ENCODE results near the gene PRRC1. TPM values are rescaled to one million over a fixed set of nuclear protein-coding genes. Genes with fewer than 3 reads are reported as not detected.

The PRRC1 gene
- total and polyA plus RNA-seq, 4 donors = 22.9 to 88.1 (median 40.9) TPM

GRCh38 chr5:127521138-127521770 is 3.8 kb downstream of the PRRC1 start:
- Histone ChIP-seq H3K4me1 (ENCODE audit: control insufficient read depth in 5 of 5, insufficient read depth in 5 of 5, low read length in 5 of 5) (peaks cover 0 to 12% (median 7%) of the 10 kb centered on the region in 5 donors), H3K36me3 (ENCODE audit: control insufficient read depth in 4 of 4, insufficient read depth in 4 of 4, low read length in 4 of 4) (peaks cover 7 to 29% (median 19%) of the 10 kb centered on the region in 4 donors), H3K4me3 (no peak overlapping the region), H3K9ac (ENCODE audit: insufficient read depth in 1 of 2, low read length in 2 of 2) (no peak overlapping the region), H3K27me3 (ENCODE audit: control insufficient read depth in 3 of 3, insufficient read depth in 3 of 3, low read length in 2 of 3) (no peaks in the 10 kb centered on the region), H3K9me3 (ENCODE audit: control insufficient read depth in 4 of 4, insufficient read depth in 3 of 4, low read length in 3 of 4) (peaks cover 0 to 4% (median 0%) of the 10 kb centered on the region in 4 donors), H3K27ac (ENCODE audit: low read depth in 1 of 2, low read length in 1 of 2) (no peak overlapping the region)
- DNase-seq (no peak), ATAC-seq (ENCODE audit: insufficient read depth, low FRiP score) (no peak)
- 96 to 98% methylated on average over 6 of the region's 6 CpGs for WGBS, 2 donors
- no peak for TF ChIP-seq CTCF (IDR thresholded peaks at IDR 0.05; ENCODE audit: control extremely low read depth, extremely low read depth)

GRCh38 chr5:127525181-127525580 is 7.7 kb downstream of the PRRC1 start:
- H3K4me3 ChIP-seq = no peak overlapping the region
- TF ChIP-seq CTCF (IDR thresholded peaks at IDR 0.05; ENCODE audit: control extremely low read depth, extremely low read depth) = no peak
- WGBS, 2 donors = 100% methylated on average over 1 of the region's 1 CpG
- no peak overlapping the region for H3K9ac ChIP-seq (ENCODE audit: insufficient read depth in 1 of 2, low read length in 2 of 2)
- DNase-seq = no peak
- peaks cover 0 to under 1% (median 0%) of the 10 kb centered on the region in 5 donors for H3K4me1 ChIP-seq (ENCODE audit: control insufficient read depth in 5 of 5, insufficient read depth in 5 of 5, low read length in 5 of 5)
- H3K27me3 ChIP-seq (ENCODE audit: control insufficient read depth in 3 of 3, insufficient read depth in 3 of 3, low read length in 2 of 3) = no peaks in the 10 kb centered on the region
- no peak for ATAC-seq (ENCODE audit: insufficient read depth, low FRiP score)
- no peak overlapping the region for H3K27ac ChIP-seq (ENCODE audit: low read depth in 1 of 2, low read length in 1 of 2)
- H3K9me3 ChIP-seq (ENCODE audit: control insufficient read depth in 4 of 4, insufficient read depth in 3 of 4, low read length in 3 of 4) = peaks cover 0 to 4% (median 0%) of the 10 kb centered on the region in 4 donors
- peaks cover 11 to 40% (median 23%) of the 10 kb centered on the region in 4 donors for H3K36me3 ChIP-seq (ENCODE audit: control insufficient read depth in 4 of 4, insufficient read depth in 4 of 4, low read length in 4 of 4)

- Histone ChIP-seq H3K4me3 (no peak overlapping the region), H3K9me3 (ENCODE audit: control insufficient read depth in 4 of 4, insufficient read depth in 3 of 4, low read length in 3 of 4) (no peaks in the 10 kb centered on the region), H3K27me3 (ENCODE audit: control insufficient read depth in 3 of 3, insufficient read depth in 3 of 3, low read length in 2 of 3) (no peaks in the 10 kb centered on the region), H3K9ac (ENCODE audit: insufficient read depth in 1 of 2, low read length in 2 of 2) (no peak overlapping the region), H3K36me3 (ENCODE audit: control insufficient read depth in 4 of 4, insufficient read depth in 4 of 4, low read length in 4 of 4) (peaks cover 11 to 55% (median 28%) of the 10 kb centered on the region in 4 donors), H3K27ac (ENCODE audit: low read depth in 1 of 2, low read length in 1 of 2) (no peak overlapping the region), H3K4me1 (ENCODE audit: control insufficient read depth in 5 of 5, insufficient read depth in 5 of 5, low read length in 5 of 5) (no peaks in the 10 kb centered on the region)
- ATAC-seq (ENCODE audit: insufficient read depth, low FRiP score) = no peak
- DNase-seq = no peak
- 80 to 89% methylated on average over 5 of the region's 5 CpGs for WGBS, 2 donors
- TF ChIP-seq CTCF (IDR thresholded peaks at IDR 0.05; ENCODE audit: control extremely low read depth, extremely low read depth) = no peak
Measured at GRCh38 chr5:127529904-127530682, 12.7 kb downstream of the PRRC1 start.
